ENCODE data around the gene NRXN3.

The NRXN3 gene

GRCh38 chr14:78341827-78342389 lies 171.7 kb downstream of the NRXN3 start:
- Histone ChIP-seq H4K20me1 (ENCODE audit: low read depth, low read length) (no peaks in the 10 kb centered on the region), H3K27me3 (ENCODE audit: low read length) (no peaks in the 10 kb centered on the region), H3K79me2 (ENCODE audit: insufficient read depth, low read length) (no peaks in the 10 kb centered on the region), H3F3A (ENCODE audit: insufficient read depth) (no peaks in the 10 kb centered on the region), H3K36me3 (ENCODE audit: low read length) (no peaks in the 10 kb centered on the region), H3K27ac (ENCODE audit: low read depth, low read length) (no peak overlapping the region), H2AFZ (ENCODE audit: low read depth, low read length, severe bottlenecking) (no peak overlapping the region), H3K4me3 (ENCODE audit: insufficient read depth, low read length, poor library complexity, severe bottlenecking) (no peak overlapping the region), H3K9me3 (ENCODE audit: insufficient read depth, low read length) (no peaks in the 10 kb centered on the region), H3K9me2 (replicated peaks; ENCODE audit: insufficient read depth, low read length) (no peaks in the 10 kb centered on the region), H3K9ac (ENCODE audit: low read length) (no peak overlapping the region), H3K4me2 (ENCODE audit: low read depth, low read length, poor library complexity, severe bottlenecking) (no peak overlapping the region)
- no peak for TF ChIP-seq CTCF (IDR thresholded peaks at IDR 0.05; ENCODE audit: insufficient read depth, low read length, poor library complexity, severe bottlenecking)
- TF ChIP-seq EZH2phosphoT487 (conservative IDR thresholded peaks at IDR 0.05; ENCODE audit: low read length): no peak

- no peak overlapping the region for H2AFZ ChIP-seq (ENCODE audit: low read depth, low read length, severe bottlenecking)
- no peaks in the 10 kb centered on the region for H3K36me3 ChIP-seq (ENCODE audit: low read length)
- no peaks in the 10 kb centered on the region for H4K20me1 ChIP-seq (ENCODE audit: low read depth, low read length)
- H3K9ac ChIP-seq (ENCODE audit: low read length): no peak overlapping the region
- no peaks in the 10 kb centered on the region for H3K79me2 ChIP-seq (ENCODE audit: insufficient read depth, low read length)
- H3K9me2 ChIP-seq (replicated peaks; ENCODE audit: insufficient read depth, low read length): no peaks in the 10 kb centered on the region
- H3F3A ChIP-seq (ENCODE audit: insufficient read depth): no peaks in the 10 kb centered on the region
- no peak for TF ChIP-seq EZH2phosphoT487 (conservative IDR thresholded peaks at IDR 0.05; ENCODE audit: low read length)
- no peak for TF ChIP-seq CTCF (IDR thresholded peaks at IDR 0.05; ENCODE audit: insufficient read depth, low read length, poor library complexity, severe bottlenecking)
- H3K9me3 ChIP-seq (ENCODE audit: insufficient read depth, low read length): no peaks in the 10 kb centered on the region
- H3K27me3 ChIP-seq (ENCODE audit: low read length): no peaks in the 10 kb centered on the region
- no peak overlapping the region for H3K4me2 ChIP-seq (ENCODE audit: low read depth, low read length, poor library complexity, severe bottlenecking)
- no peak overlapping the region for H3K4me3 ChIP-seq (ENCODE audit: insufficient read depth, low read length, poor library complexity, severe bottlenecking)
- H3K27ac ChIP-seq (ENCODE audit: low read depth, low read length): no peak overlapping the region
Observed at GRCh38 chr14:78342879-78343278, 172.7 kb downstream of the NRXN3 start.

GRCh38 chr14:78344290-78344689 lies 174.1 kb downstream of the NRXN3 start:
- no peak overlapping the region for H3K27ac ChIP-seq (ENCODE audit: low read depth, low read length)
- H3F3A ChIP-seq (ENCODE audit: insufficient read depth): no peaks in the 10 kb centered on the region
- H3K9me3 ChIP-seq (ENCODE audit: insufficient read depth, low read length): no peaks in the 10 kb centered on the region
- H3K4me2 ChIP-seq (ENCODE audit: low read depth, low read length, poor library complexity, severe bottlenecking): no peak overlapping the region
- H3K79me2 ChIP-seq (ENCODE audit: insufficient read depth, low read length): no peaks in the 10 kb centered on the region
- no peaks in the 10 kb centered on the region for H3K27me3 ChIP-seq (ENCODE audit: low read length)
- no peak overlapping the region for H3K9ac ChIP-seq (ENCODE audit: low read length)
- H3K9me2 ChIP-seq (replicated peaks; ENCODE audit: insufficient read depth, low read length): no peaks in the 10 kb centered on the region
- H3K4me3 ChIP-seq (ENCODE audit: insufficient read depth, low read length, poor library complexity, severe bottlenecking): no peak overlapping the region
- H4K20me1 ChIP-seq (ENCODE audit: low read depth, low read length): no peaks in the 10 kb centered on the region
- no peaks in the 10 kb centered on the region for H3K36me3 ChIP-seq (ENCODE audit: low read length)
- no peak overlapping the region for H2AFZ ChIP-seq (ENCODE audit: low read depth, low read length, severe bottlenecking)
- TF ChIP-seq EZH2phosphoT487 (conservative IDR thresholded peaks at IDR 0.05; ENCODE audit: low read length) (no peak), CTCF (IDR thresholded peaks at IDR 0.05; ENCODE audit: insufficient read depth, low read length, poor library complexity, severe bottlenecking) (no peak)
